SH-SY5Y (cell line): ENCODE measurements around the gene HDGFL2.

ENCODE experiments used
- GATA2 ChIP-seq: IDR thresholded peaks from 2 replicates; pipeline ENCODE4 v1.6.1; 2011; ENCODE audit warnings: mild to moderate bottlenecking, low read depth, low read length
- GATA3 ChIP-seq: IDR thresholded peaks from 2 replicates; pipeline ENCODE4 v1.6.1; 2011; ENCODE audit warnings: low read depth, mild to moderate bottlenecking, low read length, moderate library complexity

GRCh38 chr19:4521170-4521887 lies 49.2 kb downstream of the HDGFL2 start:
- no peak for TF ChIP-seq GATA2
- TF ChIP-seq GATA3, result no peak
